K562 (cell line): ENCODE results near the gene GPC3. TPM values are rescaled to one million over a fixed set of nuclear protein-coding genes. Genes with fewer than 3 reads are reported as not detected.

Source experiments
- ATAC-seq: fragments of 200-7000 bp; cut with Tn5 transposase; 3 replicates; pipeline ENCODE4 v1.9.1; 2020; ENCODE audit warnings: moderate library complexity
- BruUV-seq: library from RNA; stranded (reverse); fragments of 400-500 nt; replicated peaks from 2 replicates; lab custom pipeline; 2021; lab: Mats Ljungman, UMichigan
- CTCF ChIA-PET: fragments of 300-600 bp; formaldehyde crosslinking; extraction: SDS; loops from one replicate; lab custom pipeline; 2021; ENCODE audit warnings: low intra/inter-chr PET ratio; lab: Yijun Ruan, JAX
- POLR2A ChIA-PET: fragments of 300-600, 350-650 bp; sonication (Branson Sonifier 250); formaldehyde crosslinking; extraction: SDS; loops from one replicate; lab custom pipeline; 2021; ENCODE audit warnings: antibody characterized with exemption, inconsistent platforms; lab: Yijun Ruan, JAX
- DNase-seq, 4 experiments: peaks; one replicate each; pipeline versions ENCODE4 v3.0.0 to v3.0.0-alpha.2; 2011 to 2018; ENCODE audit warnings: low spot score in 3 of 4, mixed read lengths in 3 of 4; ENCODE audit errors: extremely low read depth in 1 of 4
- FAIRE-seq: peaks from 2 replicates; lab custom pipeline; 2011; peaks lifted over from hg19 to GRCh38; lab: Jason Lieb, UNC
- H2AFZ ChIP-seq: 2 replicates; pipeline ENCODE4 v1.6.0; 2011; ENCODE audit warnings: low read depth, low read length, control low read depth, inconsistent platforms
- H3K27ac ChIP-seq: fragments of 200-600 bp; 3 replicates; pipeline ENCODE4 v1.8.0; 2011; ENCODE audit warnings: low read depth, mild to moderate bottlenecking, control low read depth, inconsistent platforms, low read length, moderate library complexity, mixed read lengths; ENCODE audit errors: extremely low read depth
- H3K27me3 ChIP-seq, 2 experiments: fragments of 300-600 bp in 1 of 2; 2 replicates in 1 of 2; 3 replicates in 1 of 2; pipeline versions ENCODE4 v1.6.0 to v1.8.0; 2011; ENCODE audit warnings: inconsistent platforms in 2 of 2, low read length in 2 of 2, mild to moderate bottlenecking in 1 of 2, mixed read lengths in 1 of 2, moderate library complexity in 1 of 2; ENCODE audit not compliant: control insufficient read depth in 2 of 2, insufficient read depth in 2 of 2
- H3K36me3 ChIP-seq: fragments of 300-600 bp; 3 replicates; pipeline ENCODE4 v1.8.0; 2011; ENCODE audit warnings: mild to moderate bottlenecking, low read length, inconsistent platforms; ENCODE audit not compliant: control insufficient read depth, insufficient read depth
- H3K4me1 ChIP-seq, 2 experiments: fragments of 200-600 bp in 1 of 2; replicated peaks in 1 of 2; 2 replicates in 1 of 2; 3 replicates in 1 of 2; pipeline versions ENCODE4 v1.5.1 to v1.8.0; 2011; ENCODE audit warnings: inconsistent platforms in 2 of 2, low read length in 2 of 2, mild to moderate bottlenecking in 1 of 2, mixed read lengths in 1 of 2, moderate library complexity in 1 of 2; ENCODE audit not compliant: control insufficient read depth in 2 of 2, insufficient read depth in 2 of 2
- H3K4me2 ChIP-seq: 2 replicates; pipeline ENCODE4 v1.6.1; 2011; ENCODE audit warnings: low read length, control low read depth, inconsistent platforms, mixed read lengths; ENCODE audit not compliant: insufficient read depth
- H3K4me3 ChIP-seq: fragments of 200-600 bp; sonication (generic), shearing (Covaris generic); 2 replicates; pipeline ENCODE4 v1.5.1; 2016; ENCODE audit warnings: control low read depth, inconsistent platforms
- H3K79me2 ChIP-seq: fragments of 200-600 bp; 3 replicates; pipeline ENCODE4 v1.8.0; 2011; ENCODE audit warnings: low read length, inconsistent platforms; ENCODE audit not compliant: control insufficient read depth, insufficient read depth
- H3K9ac ChIP-seq, 2 experiments: 2 replicates each; pipeline versions ENCODE4 v1.6.0 to v1.6.1; 2011; ENCODE audit warnings: low read depth in 2 of 2, low read length in 2 of 2, control low read depth in 1 of 2, inconsistent platforms in 1 of 2, mild to moderate bottlenecking in 1 of 2, mixed read lengths in 1 of 2; ENCODE audit not compliant: insufficient read depth in 1 of 2
- H3K9me1 ChIP-seq: one replicate; pipeline ENCODE4 v1.6.0; 2011; ENCODE audit warnings: inconsistent platforms, mild to moderate bottlenecking, low read length, moderate library complexity; ENCODE audit not compliant: control insufficient read depth, insufficient read depth
- H3K9me3 ChIP-seq: replicated peaks from 2 replicates; pipeline ENCODE4 v1.5.1; 2011; ENCODE audit warnings: low read depth, low read length, inconsistent platforms; ENCODE audit not compliant: control insufficient read depth, insufficient read depth
- H4K20me1 ChIP-seq: replicated peaks from 2 replicates; pipeline ENCODE4 v1.6.1; 2011; ENCODE audit warnings: low read length, inconsistent platforms, mixed read lengths; ENCODE audit not compliant: control insufficient read depth, insufficient read depth
- AFF4 ChIP-seq: sonication (generic); formaldehyde crosslinking; IDR thresholded peaks from 2 replicates; pipeline ENCODE4 v1.8.0; 2023; ENCODE audit warnings: mild to moderate bottlenecking, missing genetic modification reagents
- BCL6 ChIP-seq: fragments of 250-450 bp; sonication (Bioruptor Pico); IDR thresholded peaks from 2 replicates; pipeline ENCODE4 v1.4.0; 2020
- CAMTA2 ChIP-seq: fragments of 250-450 bp; sonication (Bioruptor Pico); conservative IDR thresholded peaks from 2 replicates; pipeline ENCODE4 v1.5.1; 2022
- CBX3 ChIP-seq, 2 experiments: IDR thresholded peaks; 1 replicate in 1 of 2; 2 replicates in 1 of 2; pipeline ENCODE4 v1.6.1; 2012; ENCODE audit warnings: inconsistent platforms in 2 of 2, low read length in 2 of 2, borderline replicate concordance in 1 of 2, control low read depth in 1 of 2
- GABPB1 ChIP-seq: sonication (generic); formaldehyde crosslinking; IDR thresholded peaks from 2 replicates; pipeline ENCODE4 v1.8.0; 2022; ENCODE audit warnings: mild to moderate bottlenecking, missing genetic modification reagents
- HLTF ChIP-seq: fragments of 450-650 bp; IDR thresholded peaks from 2 replicates; pipeline ENCODE4 v1.6.1; 2016
- MLX ChIP-seq, 2 experiments: fragments of 450-650 bp in 1 of 2; sonication (generic) in 1 of 2; formaldehyde crosslinking; conservative IDR thresholded peaks; 2 replicates each; pipeline versions ENCODE4 v1.4.0 to v1.8.1; 2020 to 2022; ENCODE audit warnings: mild to moderate bottlenecking in 1 of 2, missing genetic modification reagents in 1 of 2
- PCBP1 ChIP-seq: fragments of 200-400 bp; formaldehyde crosslinking; IDR thresholded peaks from 2 replicates; pipeline ENCODE4 v1.6.1; 2018; ENCODE audit warnings: mild to moderate bottlenecking, low read depth, low read length; ENCODE audit not compliant: poor library complexity, severe bottlenecking
- POLR2AphosphoS5 ChIP-seq: IDR thresholded peaks from 2 replicates; pipeline ENCODE4 v1.6.1; 2011; ENCODE audit warnings: mild to moderate bottlenecking, low read depth, low read length, moderate library complexity; ENCODE audit not compliant: control insufficient read depth, insufficient read depth
- PREB ChIP-seq: sonication (generic); formaldehyde crosslinking; IDR thresholded peaks from 2 replicates; pipeline ENCODE4 v1.8.1; 2023; ENCODE audit warnings: mild to moderate bottlenecking, missing genetic modification reagents
- SIN3A ChIP-seq, 2 experiments: fragments of 150-350 bp in 1 of 2; IDR thresholded peaks; 2 replicates each; pipeline ENCODE4 v1.6.1; 2011 to 2016; ENCODE audit warnings: borderline replicate concordance in 2 of 2, low read depth in 2 of 2, low read length in 2 of 2, mild to moderate bottlenecking in 2 of 2, moderate library complexity in 2 of 2; ENCODE audit not compliant: control insufficient read depth in 1 of 2
- TAF15 ChIP-seq: fragments of 200-400 bp; formaldehyde crosslinking; IDR thresholded peaks from 2 replicates; pipeline ENCODE4 v1.6.1; 2017; ENCODE audit warnings: mild to moderate bottlenecking, low read depth, low read length, moderate library complexity
- TARDBP ChIP-seq: fragments of 450-650 bp; IDR thresholded peaks from 2 replicates; pipeline ENCODE4 v1.6.1; 2016
- ZBTB1 ChIP-seq: sonication (generic); formaldehyde crosslinking; IDR thresholded peaks from 2 replicates; pipeline ENCODE4 v1.8.1; 2023; ENCODE audit warnings: missing genetic modification reagents, low read depth, mild to moderate bottlenecking, borderline replicate concordance
- ZFX ChIP-seq: sonication (generic); formaldehyde crosslinking; IDR thresholded peaks from 2 replicates; pipeline ENCODE4 v1.8.0; 2022; ENCODE audit warnings: mild to moderate bottlenecking, missing genetic modification reagents, moderate library complexity
- WGBS: fragments of 100-300 bp; shearing (Covaris generic); methylation state at CpG from one replicate; pipeline ENCODE4 v1.1.6; 2016; ENCODE audit warnings: low coverage, mixed read lengths; ENCODE audit not compliant: insufficient coverage; ENCODE audit errors: missing lambda C conversion rate; 5-methylcytosine and 5-hydroxymethylcytosine counted together
- in situ Hi-C: fragments of 300-500 bp; cut with MboI; formaldehyde crosslinking; loops from 4 replicates; pipeline ENCODE4 v1.15.0; 2018; ENCODE audit warnings: inconsistent platforms, mixed read lengths
- intact Hi-C: fragments of 100-400 bp; cut with micrococcal nuclease; formaldehyde crosslinking; loops from 2 replicates; pipeline ENCODE4 v1.14.2; 2022
- polyA plus RNA-seq, 8 experiments: library from polyadenylated mRNA; depleted of rRNA in 4 of 8; stranded (reverse) in 5 of 8; unstranded in 3 of 8; fragments of >200 nt; fragmentation: Nextera tagmentation in 2 of 8; fragmentation: Illumina TruSeq in 1 of 8; extraction: Ambion mirVana in 2 of 8; extraction: Trizol in 1 of 8; gene quantifications; 2 replicates each; pipeline versions ENCODE4 v1.2.1 to v1.2.3, GENCODE V29; 2011 to 2014; ENCODE audit warnings: inconsistent platforms in 1 of 8, missing spikeins in 1 of 8
- total RNA-seq, 7 experiments: library from RNA; depleted of rRNA in 6 of 7; stranded (reverse); fragments of >200 nt in 6 of 7; fragmentation: Illumina TruSeq in 2 of 7; extraction: Trizol in 2 of 7; gene quantifications; 2 replicates each; pipeline versions ENCODE4 v1.2.1 to v1.2.3, GENCODE V29; 2011 to 2021; ENCODE audit warnings: low replicate concordance in 1 of 7

GPC3 gene
- total and polyA plus RNA-seq, 9 of the 15 experiments (the other 6 are each of a cell fraction or from before 2014, with no cell fraction given): 0.42 TPM; not detected in 8

- no peak for TF ChIP-seq PREB (CRISPR knock-in tag)
- TF ChIP-seq CBX3 (IDR thresholded peaks at IDR 0.05; ENCODE audit: borderline replicate concordance in 1 of 2, low read length in 2 of 2): no peak
These were observed 584 bp downstream of the GPC3 start (continued) for GRCh38 chrX:133984857-133985163.

- Histone ChIP-seq H4K20me1 (no peaks in the 10 kb centered on the region), H3K27me3 (peaks cover 4 to 26% of the 10 kb centered on the region in 2 experiments; a peak in 4 of 5 replicates), H3K4me3 (no peak overlapping the region), H3K4me2 (no peak overlapping the region), H3K36me3 (no peaks in the 10 kb centered on the region), H3K9me1 (no peaks in the 10 kb centered on the region), H3K79me2 (no peaks in the 10 kb centered on the region), H3K9me3 (no peaks in the 10 kb centered on the region), H3K9ac (no peak overlapping the region), H3K27ac (no peak overlapping the region), H3K4me1 (peaks cover 0 to 11% of the 10 kb centered on the region in 2 experiments; a peak in 2 of 5 replicates), H2AFZ (no peak overlapping the region)
- WGBS: 18% methylated on average over 26 of the region's 40 CpGs
- no peak for DNase-seq
- BruUV-seq: no TSS peak
- in situ Hi-C loops (no loop called here), intact Hi-C loops (no loop called here)
- FAIRE-seq: no peak
- ATAC-seq: no peak
- ChIA-PET CTCF (no interaction called here), POLR2A (no interaction called here)
- no peak for TF ChIP-seq AFF4
- TF ChIP-seq ZBTB1 (CRISPR knock-in tag): no peak
- TF ChIP-seq TAF15: no peak
- no peak for TF ChIP-seq HLTF
- no peak for TF ChIP-seq TARDBP
- TF ChIP-seq PCBP1: no peak
- no peak for TF ChIP-seq MLX (CRISPR knock-in tag; conservative IDR thresholded peaks at IDR 0.05)
- TF ChIP-seq CAMTA2 (CRISPR knock-in tag): no peak
- no peak for TF ChIP-seq POLR2AphosphoS5
- no peak for TF ChIP-seq ZFX (CRISPR knock-in tag)
- TF ChIP-seq GABPB1: no peak
- TF ChIP-seq SIN3A (IDR thresholded peaks at IDR 0.05; ENCODE audit: borderline replicate concordance in 2 of 2, control insufficient read depth in 1 of 2, low read depth in 2 of 2, low read length in 2 of 2): no peak
- TF ChIP-seq BCL6: no peak
These were observed 1.2 kb downstream of the GPC3 start for GRCh38 chrX:133983974-133984845.
